Measurements from ENCODE around the gene USP7. TPM values are rescaled to one million over a fixed set of nuclear protein-coding genes. Genes with fewer than 3 reads are reported as not detected.

The USP7 gene
- total and polyA plus RNA-seq, 2 experiments from 2014 or later, result 13.3 to 30.6 TPM

DNA sequence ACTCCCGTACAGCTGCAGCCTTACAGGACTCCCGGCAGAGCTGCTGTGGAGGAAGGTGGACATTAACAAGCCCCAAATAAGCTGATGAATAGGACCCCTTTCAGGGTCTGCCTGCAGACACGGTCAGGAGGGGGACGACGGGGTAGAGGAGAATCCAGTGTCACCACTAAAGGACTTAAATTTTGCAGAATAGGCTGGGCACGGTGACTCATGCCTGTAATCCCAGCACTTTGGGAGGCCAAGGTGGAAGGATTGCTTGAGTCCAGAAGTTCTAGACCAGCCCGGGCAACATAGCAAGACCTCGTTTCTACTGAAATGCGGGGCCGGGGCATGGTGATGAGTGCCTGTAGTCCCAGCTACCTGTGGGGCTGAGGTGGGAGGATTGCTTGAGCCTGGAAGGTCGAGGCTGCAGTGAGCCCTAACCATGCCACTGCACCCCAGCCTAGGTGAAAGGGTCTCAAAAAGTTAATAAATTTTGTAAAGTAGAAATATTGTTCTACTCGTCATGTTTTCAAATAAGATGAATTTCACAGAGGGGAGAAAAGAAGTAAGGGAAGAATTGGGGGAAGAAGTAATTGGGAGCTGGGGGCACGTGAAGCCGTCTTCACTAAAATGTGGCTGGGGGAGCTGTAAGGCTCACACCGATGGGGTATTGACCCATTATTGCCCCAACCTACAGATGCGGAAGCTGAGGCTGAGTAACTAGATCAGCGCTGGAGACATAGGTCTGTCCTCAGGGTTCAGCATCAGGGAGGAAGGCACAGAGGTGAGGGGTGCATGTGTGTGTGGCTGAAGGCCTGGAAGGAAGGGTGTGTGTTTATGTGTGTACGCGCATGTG, 76.9 kb downstream of the USP7 start:
- no peak overlapping the region for H3K9ac ChIP-seq

DNA sequence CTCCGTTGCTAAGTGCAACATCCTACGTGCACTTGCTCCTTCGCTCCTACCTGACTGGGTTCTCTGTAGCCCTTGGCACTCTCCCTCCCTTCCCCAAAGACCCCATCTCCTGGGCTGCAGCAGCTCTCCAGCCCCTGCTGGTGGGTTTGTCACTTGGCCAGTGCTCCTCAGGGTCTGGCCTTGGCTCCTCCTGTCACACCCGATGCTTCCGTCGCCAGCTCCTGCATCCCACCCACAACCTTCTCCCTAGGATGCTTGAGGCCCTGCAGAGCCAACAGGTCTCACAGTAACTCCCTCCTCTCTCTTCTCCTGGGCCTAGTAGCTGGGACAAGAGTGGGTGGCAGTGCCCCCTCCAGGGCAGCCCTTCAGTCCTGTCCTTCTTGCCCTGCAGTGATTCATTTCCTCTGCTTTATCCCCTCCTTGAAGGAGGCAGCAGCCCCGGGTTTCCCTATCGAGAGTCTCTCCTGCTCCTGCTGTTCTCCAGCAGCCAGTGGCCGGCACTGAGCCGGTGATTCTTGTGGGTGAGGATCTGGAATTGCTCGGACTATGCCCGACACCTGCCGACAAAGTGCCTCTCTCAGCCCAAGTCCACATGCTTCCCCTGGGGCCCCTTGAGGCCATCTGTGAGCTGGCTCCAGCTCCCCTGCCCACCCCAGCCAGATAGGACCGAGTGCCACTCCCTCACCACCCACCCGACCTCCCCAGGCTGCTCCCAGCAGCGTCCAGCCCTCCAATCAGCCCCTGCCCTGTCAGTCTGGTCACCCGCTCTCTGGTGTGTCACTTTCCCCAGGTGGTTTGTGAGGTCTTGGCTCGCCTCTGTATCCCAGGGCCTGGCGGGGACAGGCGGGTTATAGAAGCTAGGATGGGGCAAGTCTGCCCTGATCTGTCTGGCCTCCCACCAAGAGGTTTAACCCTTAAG, 77.8 kb downstream of the USP7 start:
- H3K4me2 ChIP-seq (ENCODE audit: unreplicated experiment), result peak overlapping the region; percentile 58
- peaks cover 33% of the 10 kb centered on the region for H3K4me1 ChIP-seq (ENCODE audit: insufficient read depth)
- in situ Hi-C loops (cut with MboI), result loop anchor here (10.0 kb wide), 1 partner anchor 231 kb away; no protein-coding TSS in a partner anchor
- H2AFZ ChIP-seq, result no peak overlapping the region
- no peaks in the 10 kb centered on the region for H3K9me2 ChIP-seq (ENCODE audit: insufficient read depth)
- no peaks in the 10 kb centered on the region; the same call in 1 of the 2 replicates for H3K36me3 ChIP-seq (ENCODE audit: low read depth)
- 0 out of 2 replicates have a peak overlapping the region, but pooled peaks have one; percentile 16 for H3K9ac ChIP-seq
- H3K27ac ChIP-seq, result no peak overlapping the region; the same call in 1 of the 2 replicates
- H3K27me3 ChIP-seq (replicated peaks; ENCODE audit: insufficient read depth), result no peaks in the 10 kb centered on the region
- WGBS, 2 experiments (ENCODE audit: low coverage in 1 of 2, low lambda C conversion rate in 2 of 2, missing lambda C conversion rate in 2 of 2), result 20 to 23% methylated on average over 19 to 20 of the region's 20 CpGs
- no peaks in the 10 kb centered on the region for H3K9me3 ChIP-seq (ENCODE audit: low read depth)
- no peaks in the 10 kb centered on the region for H4K20me1 ChIP-seq (ENCODE audit: insufficient read depth)
- no peaks in the 10 kb centered on the region for H3K79me2 ChIP-seq (ENCODE audit: insufficient read depth)
- H3F3A ChIP-seq (ENCODE audit: insufficient read depth), result peaks cover 22% of the 10 kb centered on the region
- no peak for TF ChIP-seq EZH2 (IDR thresholded peaks at IDR 0.05; ENCODE audit: insufficient read depth, poor library complexity, severe bottlenecking)
- TF ChIP-seq EZH2phosphoT487 (IDR thresholded peaks at IDR 0.05; ENCODE audit: insufficient read depth, low read depth), result no peak
- peak; percentile 69 for DNase-seq
- no peak overlapping the region for H3K4me3 ChIP-seq

More for the DNA sequence above, 76.9 kb downstream of the USP7 start:
- Histone ChIP-seq H3F3A (ENCODE audit: insufficient read depth) (peaks cover 22% of the 10 kb centered on the region), H3K9me2 (ENCODE audit: insufficient read depth) (no peaks in the 10 kb centered on the region), H2AFZ (no peak overlapping the region), H3K4me2 (ENCODE audit: unreplicated experiment) (peak overlapping the region; percentile 58), H3K4me3 (no peak overlapping the region), H3K27me3 (replicated peaks; ENCODE audit: insufficient read depth) (no peaks in the 10 kb centered on the region), H4K20me1 (ENCODE audit: insufficient read depth) (no peaks in the 10 kb centered on the region), H3K9me3 (ENCODE audit: low read depth) (no peaks in the 10 kb centered on the region), H3K36me3 (ENCODE audit: low read depth) (peaks cover 8% of the 10 kb centered on the region; the same call in 1 of the 2 replicates), H3K27ac (no peak overlapping the region), H3K79me2 (ENCODE audit: insufficient read depth) (no peaks in the 10 kb centered on the region), H3K4me1 (ENCODE audit: insufficient read depth) (peaks cover 33% of the 10 kb centered on the region)
- in situ Hi-C loops (cut with MboI), result loop anchor here (10.0 kb wide), 1 partner anchor 232 kb away; no protein-coding TSS in a partner anchor
- WGBS, 2 experiments (ENCODE audit: low coverage in 1 of 2, low lambda C conversion rate in 2 of 2, missing lambda C conversion rate in 2 of 2), result 60 to 63% methylated on average over 19 of the region's 19 CpGs
- no peak for DNase-seq
- no peak for TF ChIP-seq EZH2 (IDR thresholded peaks at IDR 0.05; ENCODE audit: insufficient read depth, poor library complexity, severe bottlenecking)
- no peak for TF ChIP-seq EZH2phosphoT487 (IDR thresholded peaks at IDR 0.05; ENCODE audit: insufficient read depth, low read depth)

DNA sequence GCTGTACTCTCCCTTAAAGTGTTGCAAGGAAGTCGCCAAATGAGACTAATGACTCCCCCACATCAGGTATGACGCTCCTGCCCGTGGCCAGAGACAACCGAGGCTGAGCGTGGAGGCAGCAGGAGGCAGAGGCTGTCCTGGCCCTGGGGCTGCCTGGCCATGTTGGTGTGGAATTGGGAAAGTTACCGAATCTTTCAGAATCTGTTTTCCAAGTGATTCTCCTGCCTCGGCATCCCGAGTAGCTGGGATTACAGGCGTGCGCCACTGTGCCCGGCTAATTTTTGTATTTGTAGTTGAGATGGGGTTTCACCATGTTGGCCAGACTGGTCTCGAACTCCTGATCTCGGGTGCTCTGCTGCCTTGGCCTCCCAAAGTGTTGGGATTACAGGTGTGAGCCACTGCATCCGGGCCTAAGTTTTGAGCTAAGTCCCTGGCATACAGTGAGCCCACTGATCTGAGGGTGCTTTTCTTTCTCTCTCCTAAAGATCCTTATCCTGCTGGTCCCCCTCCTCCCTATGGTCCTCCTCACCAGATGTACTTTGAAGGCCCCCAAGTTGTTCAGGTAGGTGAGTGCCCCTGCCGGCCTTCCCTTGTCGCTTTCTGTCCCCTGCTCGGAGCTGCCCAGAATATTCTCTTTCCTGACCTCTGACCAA, 80.9 kb downstream of the USP7 start:
- Histone ChIP-seq H3K36me3 (ENCODE audit: low read depth) (no peaks in the 10 kb centered on the region), H3K27ac (no peak overlapping the region), H2AFZ (no peak overlapping the region), H3K27me3 (replicated peaks; ENCODE audit: insufficient read depth) (no peaks in the 10 kb centered on the region), H4K20me1 (ENCODE audit: insufficient read depth) (no peaks in the 10 kb centered on the region), H3F3A (ENCODE audit: insufficient read depth) (peaks cover 32% of the 10 kb centered on the region), H3K4me1 (ENCODE audit: insufficient read depth) (peaks cover 44% of the 10 kb centered on the region), H3K4me3 (no peak overlapping the region), H3K4me2 (ENCODE audit: unreplicated experiment) (no peak overlapping the region), H3K79me2 (ENCODE audit: insufficient read depth) (no peaks in the 10 kb centered on the region), H3K9me2 (ENCODE audit: insufficient read depth) (no peaks in the 10 kb centered on the region), H3K9me3 (ENCODE audit: low read depth) (no peaks in the 10 kb centered on the region), H3K9ac (no peak overlapping the region)
- no peak for TF ChIP-seq EZH2 (IDR thresholded peaks at IDR 0.05; ENCODE audit: insufficient read depth, poor library complexity, severe bottlenecking)
- no peak for TF ChIP-seq EZH2phosphoT487 (IDR thresholded peaks at IDR 0.05; ENCODE audit: insufficient read depth, low read depth)
- no peak for DNase-seq
- in situ Hi-C loops (cut with MboI), result loop anchor here (10.0 kb wide), 1 partner anchor 228 kb away; no protein-coding TSS in a partner anchor
- 91 to 92% methylated on average over 17 of the region's 17 CpGs for WGBS, 2 experiments (ENCODE audit: low coverage in 1 of 2, low lambda C conversion rate in 2 of 2, missing lambda C conversion rate in 2 of 2)

Data from GM23248 (cell line).